C4-2B (cell line): ENCODE results near the gene TFF2.

Experiments
- H3K27ac ChIP-seq: fragments of 450-650 bp; 2 replicates; pipeline ENCODE4 v1.5.1; 2017
- CTCF ChIP-seq: fragments of 450-650 bp; conservative IDR thresholded peaks from 2 replicates; pipeline ENCODE4 v1.5.1; 2017; ENCODE audit warnings: mild to moderate bottlenecking
- ZFX ChIP-seq: fragments of 450-650 bp; IDR thresholded peaks from 2 replicates; pipeline ENCODE4 v1.6.1; 2017

Gene TFF2

GRCh38 chr21:42338729-42339715 lies 11.8 kb downstream of the TFF2 start:
- TF ChIP-seq CTCF, result no peak
- H3K27ac ChIP-seq, result peak overlapping the region; percentile 49; the same call in 1 of the 2 replicates

- TF ChIP-seq CTCF, result peak; percentile 84
- no peak for TF ChIP-seq ZFX
Observed at GRCh38 chr21:42337830-42338728, 12.7 kb downstream of the TFF2 start.

GRCh38 chr21:42337276-42337675 lies 13.5 kb downstream of the TFF2 start:
- H3K27ac ChIP-seq, result no peak overlapping the region
- no peak for TF ChIP-seq CTCF
- no peak for TF ChIP-seq ZFX

More at GRCh38 chr21:42337830-42338728, 12.7 kb downstream of the TFF2 start:
- peak overlapping the region; percentile 49 for H3K27ac ChIP-seq

- no peak overlapping the region for H3K27ac ChIP-seq
- TF ChIP-seq CTCF (no peak), ZFX (no peak)
Observed at GRCh38 chr21:42336054-42336453, 14.7 kb downstream of the TFF2 start.

- no peak for TF ChIP-seq CTCF
- no peak for TF ChIP-seq ZFX
- H3K27ac ChIP-seq, result no peak overlapping the region
Observed at GRCh38 chr21:42332557-42333317, 18.1 kb downstream of the TFF2 start.

GRCh38 chr21:42331660-42332059 lies 19.1 kb downstream of the TFF2 start:
- H3K27ac ChIP-seq, result peak overlapping the region; percentile 41; the same call in 1 of the 2 replicates
- TF ChIP-seq CTCF (no peak), ZFX (no peak)
